RPMI7951 (cell line): ENCODE measurements around the gene SRGAP1. TPM values are rescaled to one million over a fixed set of nuclear protein-coding genes. Genes with fewer than 3 reads are reported as not detected.
"Not testable (repeated sequence)": the region's sequence is repeated elsewhere in the genome, so short reads cannot be mapped to it uniquely, and the experiment has no call there.

ENCODE experiments used
- DNase-seq: peaks from one replicate; pipeline ENCODE4 v3.0.0-alpha.2; 2012; ENCODE audit warnings: low read depth
- total RNA-seq: library from RNA; depleted of rRNA; stranded (reverse); fragments of >200 nt; shearing (Covaris generic); gene quantifications from 2 replicates; pipeline ENCODE4 v1.2.3, GENCODE V29; 2014; rRNA removed

The SRGAP1 gene
- total RNA-seq, 1 experiment from 2014 or later, result 2.3 TPM

- no peak for DNase-seq
Measured at GRCh38 chr12:64194333-64195149, 350.0 kb downstream of the SRGAP1 start.

- not testable (repeated sequence) for DNase-seq
Measured at GRCh38 chr12:64195841-64196240, 351.3 kb downstream of the SRGAP1 start.

- no peak for DNase-seq
Measured at GRCh38 chr12:64203036-64203435, 358.5 kb downstream of the SRGAP1 start.

- no peak for DNase-seq
Measured at GRCh38 chr12:64203775-64204174, 359.3 kb downstream of the SRGAP1 start.

- no peak for DNase-seq
Measured at GRCh38 chr12:64205542-64205941, 361.0 kb downstream of the SRGAP1 start.

- no peak for DNase-seq
Measured at GRCh38 chr12:64207453-64207852, 363.0 kb downstream of the SRGAP1 start.

Other genes with a start within 250 kb of the SRGAP1 start
- gene DPY19L2, start 176.2 kb upstream of the SRGAP1 start, total RNA-seq, result 4.1 and 5.4 TPM in 2 replicates
- 16.1 and 17.8 TPM in 2 replicates for gene RXYLT1, start 64.8 kb upstream of the SRGAP1 start, total RNA-seq